ENCODE results near the gene OCA2.
"Not testable (repeated sequence)": the region's sequence is repeated elsewhere in the genome, so short reads cannot be mapped to it uniquely, and the experiment has no call there.

Gene OCA2

GRCh38 chr15:28002136-28002861 is 96.8 kb downstream of the OCA2 start:
- no peak for DNase-seq (ENCODE audit: low spot score)

- DNase-seq (ENCODE audit: low spot score) = no peak
These were observed 97.5 kb downstream of the OCA2 start for GRCh38 chr15:28001641-28002040.

- no peak for DNase-seq (ENCODE audit: low spot score)
These were observed 104.9 kb downstream of the OCA2 start for GRCh38 chr15:27993996-27994780.

- no peak for DNase-seq (ENCODE audit: low spot score)
These were observed 105.6 kb downstream of the OCA2 start for GRCh38 chr15:27993544-27993943.

GRCh38 chr15:27990521-27991515 is 108.3 kb downstream of the OCA2 start:
- no peak for DNase-seq (ENCODE audit: low spot score)

GRCh38 chr15:27989838-27990237 is 109.3 kb downstream of the OCA2 start:
- no peak for DNase-seq (ENCODE audit: low spot score)

GRCh38 chr15:27989427-27989826 is 109.7 kb downstream of the OCA2 start:
- DNase-seq (ENCODE audit: low spot score) = no peak

- DNase-seq (ENCODE audit: low spot score) = no peak
These were observed 114.0 kb downstream of the OCA2 start for GRCh38 chr15:27985099-27985498.

- DNase-seq (ENCODE audit: low spot score) = no peak
These were observed 115.6 kb downstream of the OCA2 start for GRCh38 chr15:27983496-27983895.

- no peak for DNase-seq (ENCODE audit: low spot score)
These were observed 121.4 kb downstream of the OCA2 start for GRCh38 chr15:27977696-27978095.

GRCh38 chr15:27973886-27974285 is 125.2 kb downstream of the OCA2 start:
- DNase-seq (ENCODE audit: low spot score) = no peak

- no peak for DNase-seq (ENCODE audit: low spot score)
These were observed 128.3 kb downstream of the OCA2 start for GRCh38 chr15:27970661-27971392.

GRCh38 chr15:27967541-27967940 is 131.6 kb downstream of the OCA2 start:
- DNase-seq (ENCODE audit: low spot score) = no peak

GRCh38 chr15:27965546-27965945 is 133.6 kb downstream of the OCA2 start:
- peak; percentile 32 for DNase-seq (ENCODE audit: low spot score)

GRCh38 chr15:27961801-27962200 is 137.3 kb downstream of the OCA2 start:
- no peak for DNase-seq (ENCODE audit: low spot score)

GRCh38 chr15:27958911-27959578 is 140.1 kb downstream of the OCA2 start:
- peak; percentile 62 for DNase-seq (ENCODE audit: low spot score)

GRCh38 chr15:27956285-27956684 is 142.8 kb downstream of the OCA2 start:
- no peak for DNase-seq (ENCODE audit: low spot score)

GRCh38 chr15:27955087-27955486 is 144.0 kb downstream of the OCA2 start:
- DNase-seq (ENCODE audit: low spot score) = no peak

GRCh38 chr15:27952593-27952992 is 146.5 kb downstream of the OCA2 start:
- DNase-seq (ENCODE audit: low spot score) = not testable (repeated sequence)

GRCh38 chr15:27951191-27951890 is 147.8 kb downstream of the OCA2 start:
- DNase-seq (ENCODE audit: low spot score) = no peak
